Caco-2 (cell line): ENCODE results near the gene ROBO1. TPM values are rescaled to one million over a fixed set of nuclear protein-coding genes. Genes with fewer than 3 reads are reported as not detected.

Experiments
- BruUV-seq: library from RNA; stranded (reverse); fragments of 400-500 nt; replicated peaks from 2 replicates; lab custom pipeline; 2021; lab: Mats Ljungman, UMichigan
- CTCF ChIA-PET: fragments of 300-600 bp; sonication (Branson Sonifier 250); formaldehyde crosslinking; loops from one replicate; lab custom pipeline; 2022; ENCODE audit warnings: antibody characterized with exemption; lab: Charles Lee
- POLR2A ChIA-PET: fragments of 300-600 bp; sonication (Branson Sonifier 250); formaldehyde crosslinking; loops from one replicate; lab custom pipeline; 2022; ENCODE audit warnings: antibody characterized with exemption; lab: Charles Lee
- DNase-seq, 2 experiments: peaks; one replicate each; pipeline versions ENCODE4 v3.0.0 to v3.0.0-alpha.2; 2020 to 2022
- H3K27me3 ChIP-seq: replicated peaks from 2 replicates; pipeline ENCODE4 v1.6.0; 2011; ENCODE audit warnings: low read length; ENCODE audit not compliant: control insufficient read depth, insufficient read depth
- H3K36me3 ChIP-seq: 2 replicates; pipeline ENCODE4 v1.5.1; 2011; ENCODE audit warnings: low read length; ENCODE audit not compliant: control insufficient read depth, insufficient read depth
- H3K4me1 ChIP-seq: fragments of 250-450 bp; sonication (Bioruptor Pico); 2 replicates; pipeline ENCODE4 v1.5.1; 2020; ENCODE audit warnings: mild to moderate bottlenecking
- H3K4me3 ChIP-seq: 2 replicates; pipeline ENCODE4 v1.5.1; 2011; ENCODE audit warnings: low read depth, mild to moderate bottlenecking, control low read depth, low read length
- H3K9me3 ChIP-seq: fragments of 250-450 bp; sonication (Bioruptor Pico); 2 replicates; pipeline ENCODE4 v1.5.1; 2020; ENCODE audit warnings: mild to moderate bottlenecking, moderate library complexity
- H3K27ac Mint-ChIP-seq: one replicate; pipeline ENCODE4 v1.8.0; 2022; ENCODE audit warnings: mixed read lengths; ENCODE audit not compliant: unreplicated experiment
- H3K27me3 Mint-ChIP-seq: one replicate; pipeline ENCODE4 v1.8.0; 2022; ENCODE audit warnings: mixed read lengths; ENCODE audit not compliant: insufficient read depth, unreplicated experiment
- H3K36me3 Mint-ChIP-seq: one replicate; pipeline ENCODE4 v1.8.0; 2022; ENCODE audit warnings: mild to moderate bottlenecking, mixed read lengths; ENCODE audit not compliant: insufficient read depth, unreplicated experiment
- H3K4me1 Mint-ChIP-seq: one replicate; pipeline ENCODE4 v1.8.0; 2022; ENCODE audit warnings: low read depth, mixed read lengths; ENCODE audit not compliant: unreplicated experiment
- H3K4me3 Mint-ChIP-seq: one replicate; pipeline ENCODE4 v1.8.0; 2022; ENCODE audit warnings: mild to moderate bottlenecking, moderate library complexity, mixed read lengths; ENCODE audit not compliant: unreplicated experiment
- H3K9me3 Mint-ChIP-seq: one replicate; pipeline ENCODE4 v1.8.0; 2022; ENCODE audit warnings: mixed read lengths; ENCODE audit not compliant: unreplicated experiment
- intact Hi-C: fragments of 100-400 bp; cut with micrococcal nuclease; formaldehyde crosslinking; loops from one replicate; pipeline ENCODE4 v1.10.0; 2022; ENCODE audit not compliant: unreplicated experiment
- total RNA-seq: library from RNA; stranded (reverse); gene quantifications from 2 replicates; pipeline ENCODE4 v1.2.3, GENCODE V29; 2022
- TF ChIP-seq, protein P1 (sequence below), 2 experiments: fragments of 200-600 bp in 1 of 2; IDR thresholded peaks; 1 replicate in 1 of 2; 2 replicates in 1 of 2; pipeline versions ENCODE4 v1.5.1 to v1.8.0; 2011 to 2022; ENCODE audit warnings: antibody characterized with exemption in 1 of 2, control low read depth in 1 of 2, inconsistent platforms in 1 of 2, low read depth in 1 of 2, low read length in 1 of 2, mild to moderate bottlenecking in 1 of 2, moderate library complexity in 1 of 2; ENCODE audit not compliant: insufficient read depth in 1 of 2, severe bottlenecking in 1 of 2, unreplicated experiment in 1 of 2

The ROBO1 gene
- total RNA-seq, 1 experiment from 2014 or later = 1.8 TPM

DNA sequence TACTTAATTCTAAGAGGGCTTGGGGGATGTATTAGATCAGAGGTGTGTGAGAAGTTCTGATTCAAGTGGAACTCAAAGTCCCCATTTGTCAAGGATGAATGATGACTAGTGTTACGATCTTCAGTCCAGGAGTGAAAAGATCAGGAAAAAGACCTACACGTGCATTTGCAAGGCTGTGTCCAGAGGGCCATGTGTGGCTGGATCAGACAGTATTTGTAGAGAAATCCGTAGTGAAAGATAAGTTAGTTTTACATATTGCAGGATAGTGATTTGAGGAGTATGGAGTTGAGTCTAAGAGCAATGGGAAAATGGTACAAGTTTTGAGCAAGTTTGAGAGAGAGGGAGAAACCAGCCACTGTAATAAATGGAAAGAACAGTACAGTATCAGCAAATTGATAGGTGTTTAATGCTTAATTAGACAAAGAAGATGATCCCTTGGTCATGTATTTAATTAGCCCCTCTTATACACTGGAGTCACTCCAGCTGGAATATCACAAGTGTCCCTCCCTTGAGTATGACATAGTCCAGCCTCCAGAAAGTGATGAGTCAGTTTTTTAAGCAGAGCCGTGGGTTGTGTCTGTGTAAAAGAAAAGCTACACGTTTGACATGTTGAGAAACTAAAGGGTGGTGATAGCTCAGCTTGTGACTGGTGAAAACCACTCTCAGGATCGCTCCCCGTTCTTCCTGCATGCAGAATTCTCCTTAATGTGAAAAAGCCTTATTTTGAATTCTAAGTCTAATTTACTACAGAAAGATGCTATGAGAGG lies 348.8 kb downstream of the ROBO1 start:
- no peak for DNase-seq
- no peaks in the 10 kb centered on the region for H3K27me3 ChIP-seq
- ChIA-PET POLR2A (no interaction called here), CTCF (no interaction called here)
- Mint-ChIP-seq H3K36me3 (no peaks in the 10 kb centered on the region), H3K27ac (no peak overlapping the region), H3K27me3 (peaks cover 4% of the 10 kb centered on the region), H3K9me3 (no peaks in the 10 kb centered on the region), H3K4me1 (no peaks in the 10 kb centered on the region), H3K4me3 (no peak overlapping the region)
- TF ChIP-seq, protein P1, sequence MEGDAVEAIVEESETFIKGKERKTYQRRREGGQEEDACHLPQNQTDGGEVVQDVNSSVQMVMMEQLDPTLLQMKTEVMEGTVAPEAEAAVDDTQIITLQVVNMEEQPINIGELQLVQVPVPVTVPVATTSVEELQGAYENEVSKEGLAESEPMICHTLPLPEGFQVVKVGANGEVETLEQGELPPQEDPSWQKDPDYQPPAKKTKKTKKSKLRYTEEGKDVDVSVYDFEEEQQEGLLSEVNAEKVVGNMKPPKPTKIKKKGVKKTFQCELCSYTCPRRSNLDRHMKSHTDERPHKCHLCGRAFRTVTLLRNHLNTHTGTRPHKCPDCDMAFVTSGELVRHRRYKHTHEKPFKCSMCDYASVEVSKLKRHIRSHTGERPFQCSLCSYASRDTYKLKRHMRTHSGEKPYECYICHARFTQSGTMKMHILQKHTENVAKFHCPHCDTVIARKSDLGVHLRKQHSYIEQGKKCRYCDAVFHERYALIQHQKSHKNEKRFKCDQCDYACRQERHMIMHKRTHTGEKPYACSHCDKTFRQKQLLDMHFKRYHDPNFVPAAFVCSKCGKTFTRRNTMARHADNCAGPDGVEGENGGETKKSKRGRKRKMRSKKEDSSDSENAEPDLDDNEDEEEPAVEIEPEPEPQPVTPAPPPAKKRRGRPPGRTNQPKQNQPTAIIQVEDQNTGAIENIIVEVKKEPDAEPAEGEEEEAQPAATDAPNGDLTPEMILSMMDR (IDR thresholded peaks at IDR 0.05; ENCODE audit: insufficient read depth in 1 of 2, low read depth in 1 of 2, low read length in 1 of 2, severe bottlenecking in 1 of 2, unreplicated experiment in 1 of 2) = no peak
- H3K36me3 ChIP-seq = no peaks in the 10 kb centered on the region
- no peaks in the 10 kb centered on the region for H3K4me1 ChIP-seq
- H3K4me3 ChIP-seq = no peak overlapping the region
- intact Hi-C loops = no loop called here
- no TSS peak for BruUV-seq
- H3K9me3 ChIP-seq = no peaks in the 10 kb centered on the region

DNA sequence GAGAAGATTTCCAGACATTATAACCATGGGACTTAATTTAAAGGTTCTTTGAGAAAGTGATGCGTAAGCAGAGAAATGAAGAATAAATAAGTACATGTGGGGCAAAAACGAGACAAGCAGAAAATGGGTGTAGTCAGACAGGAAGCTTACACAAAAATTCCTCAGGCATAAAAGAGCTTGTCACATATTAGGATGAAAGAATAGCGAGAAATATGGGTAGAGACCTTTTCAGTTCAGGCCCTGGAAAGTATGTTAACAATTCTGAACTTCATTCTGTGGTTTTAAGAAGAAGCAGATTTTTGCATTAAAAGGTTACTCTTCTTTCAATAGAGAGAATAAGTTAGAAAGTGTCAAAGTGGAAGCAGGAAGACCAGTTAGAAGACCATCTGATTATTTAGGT lies 352.4 kb downstream of the ROBO1 start:
- CTCF ChIA-PET = no interaction called here

DNA sequence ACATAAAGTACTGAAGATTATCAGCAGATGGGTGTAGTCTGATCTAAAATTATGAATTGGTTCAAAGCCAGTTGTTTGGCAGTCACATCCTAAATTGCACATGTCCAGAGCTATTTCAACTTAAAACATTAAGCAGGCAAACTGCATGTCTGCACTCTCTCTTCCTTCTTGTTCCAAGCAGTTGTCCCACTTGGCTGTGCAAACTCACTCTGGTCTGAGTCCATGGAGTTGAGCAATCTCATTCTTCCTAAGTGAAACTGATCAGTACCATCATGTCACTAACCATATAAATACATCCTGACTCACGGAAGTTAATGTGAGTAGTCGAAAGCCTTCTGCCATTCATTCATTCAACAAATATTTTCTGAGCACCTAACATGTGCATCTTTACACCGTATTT lies 353.0 kb downstream of the ROBO1 start:
- Mint-ChIP-seq H3K9me3 (no peaks in the 10 kb centered on the region), H3K4me3 (no peak overlapping the region), H3K27ac (no peak overlapping the region), H3K27me3 (peaks cover 7% of the 10 kb centered on the region), H3K4me1 (no peaks in the 10 kb centered on the region), H3K36me3 (no peaks in the 10 kb centered on the region)
- POLR2A ChIA-PET = no interaction called here
- H3K9me3 ChIP-seq = no peaks in the 10 kb centered on the region
- H3K4me1 ChIP-seq = no peaks in the 10 kb centered on the region
- TF ChIP-seq, protein P1 (IDR thresholded peaks at IDR 0.05; ENCODE audit: insufficient read depth in 1 of 2, low read depth in 1 of 2, low read length in 1 of 2, severe bottlenecking in 1 of 2, unreplicated experiment in 1 of 2) = no peak
- intact Hi-C loops = no loop called here
- CTCF ChIA-PET = no interaction called here
- H3K27me3 ChIP-seq = no peaks in the 10 kb centered on the region
- H3K36me3 ChIP-seq = no peaks in the 10 kb centered on the region
- no peak overlapping the region for H3K4me3 ChIP-seq
- no TSS peak for BruUV-seq
- no peak for DNase-seq

More for the DNA sequence above, 352.4 kb downstream of the ROBO1 start:
- Histone ChIP-seq H3K36me3 (no peaks in the 10 kb centered on the region), H3K4me1 (no peaks in the 10 kb centered on the region), H3K4me3 (no peak overlapping the region), H3K27me3 (no peaks in the 10 kb centered on the region), H3K9me3 (no peaks in the 10 kb centered on the region)
- Mint-ChIP-seq H3K36me3 (no peaks in the 10 kb centered on the region), H3K9me3 (no peaks in the 10 kb centered on the region), H3K27ac (no peak overlapping the region), H3K4me1 (no peaks in the 10 kb centered on the region), H3K4me3 (no peak overlapping the region), H3K27me3 (peaks cover 7% of the 10 kb centered on the region)
- POLR2A ChIA-PET = no interaction called here
- TF ChIP-seq, protein P1 (IDR thresholded peaks at IDR 0.05; ENCODE audit: insufficient read depth in 1 of 2, low read depth in 1 of 2, low read length in 1 of 2, severe bottlenecking in 1 of 2, unreplicated experiment in 1 of 2) = no peak
- intact Hi-C loops = no loop called here
- no TSS peak for BruUV-seq
- DNase-seq = no peak
